CD14-positive monocyte (primary cell): ENCODE measurements around the gene NAP1L1. TPM values are rescaled to one million over a fixed set of nuclear protein-coding genes. Genes with fewer than 3 reads are reported as not detected.

Source experiments
- DNase-seq, 3 donors: peaks; one replicate each; pipeline ENCODE4 v3.0.0-alpha.2; 2011 to 2022
- H2AFZ ChIP-seq: 2 replicates; pipeline ENCODE4 v1.6.0; 2012; ENCODE audit warnings: mild to moderate bottlenecking, low read depth, low read length, inconsistent platforms; ENCODE audit not compliant: insufficient read depth, poor library complexity, severe bottlenecking
- H3K27ac ChIP-seq, 2 donors: 1 replicate in 1 of 2; 2 replicates in 1 of 2; pipeline ENCODE4 v1.5.1; 2012 to 2013; ENCODE audit warnings: low read length in 2 of 2, control low read depth in 1 of 2, inconsistent platforms in 1 of 2, low read depth in 1 of 2, mild to moderate bottlenecking in 1 of 2
- H3K27me3 ChIP-seq, 2 donors: one replicate each; pipeline versions ENCODE4 v1.6.0 to v1.6.1; 2011 to 2013; ENCODE audit warnings: low read length in 2 of 2; ENCODE audit not compliant: control insufficient read depth in 2 of 2, insufficient read depth in 2 of 2
- H3K36me3 ChIP-seq, 2 donors: replicated peaks in 1 of 2; 1 replicate in 1 of 2; 2 replicates in 1 of 2; pipeline versions ENCODE4 v1.5.1 to v1.6.1; 2012 to 2013; ENCODE audit warnings: low read length in 2 of 2, control low read depth in 1 of 2, inconsistent platforms in 1 of 2, mild to moderate bottlenecking in 1 of 2; ENCODE audit not compliant: insufficient read depth in 2 of 2, control insufficient read depth in 1 of 2
- H3K4me1 ChIP-seq, 2 donors: 1 replicate in 1 of 2; 2 replicates in 1 of 2; pipeline versions ENCODE4 v1.5.1 to v1.6.1; 2012 to 2013; ENCODE audit warnings: low read length in 2 of 2, control low read depth in 1 of 2, inconsistent platforms in 1 of 2, mild to moderate bottlenecking in 1 of 2, moderate library complexity in 1 of 2; ENCODE audit not compliant: insufficient read depth in 2 of 2, control insufficient read depth in 1 of 2
- H3K4me2 ChIP-seq: replicated peaks from 2 replicates; pipeline ENCODE3; 2012; ENCODE audit warnings: low read length, moderate library complexity, mild to moderate bottlenecking; ENCODE audit not compliant: poor library complexity, severe bottlenecking; ENCODE audit errors: extremely low read depth
- H3K4me3 ChIP-seq, 3 experiments: fragments of 200-600 bp in 1 of 3; sonication (generic) in 1 of 3; replicated peaks in 1 of 3; 1 replicate in 2 of 3; 2 replicates in 1 of 3; pipeline ENCODE4 v1.5.1; 2011 to 2013; ENCODE audit warnings: low read length in 3 of 3, mild to moderate bottlenecking in 3 of 3, control low read depth in 2 of 3, low read depth in 2 of 3, inconsistent platforms in 1 of 3, moderate library complexity in 1 of 3
- H3K79me2 ChIP-seq: 2 replicates; pipeline ENCODE4 v1.6.0; 2012; ENCODE audit warnings: mild to moderate bottlenecking, control low read depth, inconsistent platforms, low read length, moderate library complexity; ENCODE audit not compliant: insufficient read depth
- H3K9ac ChIP-seq: 2 replicates; pipeline ENCODE4 v1.6.0; 2017; ENCODE audit warnings: low read length, mild to moderate bottlenecking; ENCODE audit not compliant: insufficient read depth, poor library complexity, severe bottlenecking
- H3K9me3 ChIP-seq, 2 donors: replicated peaks in 1 of 2; 1 replicate in 1 of 2; 2 replicates in 1 of 2; pipeline versions ENCODE4 v1.5.1 to v1.6.1; 2012 to 2013; ENCODE audit warnings: low read length in 2 of 2, control low read depth in 1 of 2; ENCODE audit not compliant: control insufficient read depth in 1 of 2, insufficient read depth in 1 of 2
- H4K20me1 ChIP-seq: 2 replicates; pipeline ENCODE4 v1.6.0; 2012; ENCODE audit warnings: mild to moderate bottlenecking, low read length, control low read depth, moderate library complexity; ENCODE audit not compliant: insufficient read depth
- H3K27ac Mint-ChIP-seq, 7 donors: one replicate each; pipeline ENCODE4 v1.8.0; 2020; ENCODE audit warnings: mild to moderate bottlenecking in 7 of 7, mixed read lengths in 7 of 7, moderate library complexity in 6 of 7, inconsistent platforms in 2 of 7
- H3K27me3 Mint-ChIP-seq, 3 donors: one replicate each; pipeline ENCODE4 v1.8.0; 2021 to 2022; ENCODE audit warnings: low read depth in 3 of 3, mild to moderate bottlenecking in 3 of 3, mixed read lengths in 3 of 3, moderate library complexity in 3 of 3, inconsistent platforms in 1 of 3
- H3K36me3 Mint-ChIP-seq, 2 donors: one replicate each; pipeline ENCODE4 v1.8.0; 2020; ENCODE audit warnings: mixed read lengths in 2 of 2, inconsistent platforms in 1 of 2, mild to moderate bottlenecking in 1 of 2
- H3K4me1 Mint-ChIP-seq: one replicate; pipeline ENCODE4 v1.8.0; 2020; ENCODE audit warnings: mild to moderate bottlenecking, mixed read lengths
- H3K4me3 Mint-ChIP-seq, 2 donors: one replicate each; pipeline ENCODE4 v1.8.0; 2020; ENCODE audit warnings: mild to moderate bottlenecking in 2 of 2, mixed read lengths in 2 of 2, moderate library complexity in 1 of 2
- H3K9me3 Mint-ChIP-seq, 7 donors: one replicate each; pipeline ENCODE4 v1.8.0; 2020 to 2022; ENCODE audit warnings: mixed read lengths in 7 of 7, mild to moderate bottlenecking in 6 of 7, moderate library complexity in 6 of 7, inconsistent platforms in 2 of 7
- WGBS: methylation state at CpG from one replicate; pipeline ENCODE4 v1.1.5; 2013; ENCODE audit warnings: missing lambda C conversion rate; ENCODE audit not compliant: insufficient coverage; 5-methylcytosine and 5-hydroxymethylcytosine counted together
- intact Hi-C, 2 donors: fragments of 100-400 bp; cut with micrococcal nuclease; formaldehyde crosslinking; loops; one replicate each; pipeline versions ENCODE4 v1.15.0 to v1.15.1; 2023
- polyA plus RNA-seq, 3 donors: library from polyadenylated mRNA; depleted of rRNA in 1 of 3; unstranded in 2 of 3; stranded (reverse) in 1 of 3; fragments of 300-500 nt in 2 of 3; fragments of >200 nt in 1 of 3; fragmentation: Illumina TruSeq in 2 of 3; gene quantifications; 1 replicate in 2 of 3; 2 replicates in 1 of 3; pipeline ENCODE4 v1.2.3, GENCODE V29; 2012 to 2021
- TF ChIP-seq, protein P1 (sequence below): fragments of 200-600 bp; IDR thresholded peaks from one replicate; pipeline ENCODE4 v1.8.0; 2022; ENCODE audit warnings: antibody characterized with exemption, mild to moderate bottlenecking

Gene NAP1L1
- polyA plus RNA-seq, 3 donors = 98.3 to 164 (median 111) TPM

- TF ChIP-seq, protein P1, sequence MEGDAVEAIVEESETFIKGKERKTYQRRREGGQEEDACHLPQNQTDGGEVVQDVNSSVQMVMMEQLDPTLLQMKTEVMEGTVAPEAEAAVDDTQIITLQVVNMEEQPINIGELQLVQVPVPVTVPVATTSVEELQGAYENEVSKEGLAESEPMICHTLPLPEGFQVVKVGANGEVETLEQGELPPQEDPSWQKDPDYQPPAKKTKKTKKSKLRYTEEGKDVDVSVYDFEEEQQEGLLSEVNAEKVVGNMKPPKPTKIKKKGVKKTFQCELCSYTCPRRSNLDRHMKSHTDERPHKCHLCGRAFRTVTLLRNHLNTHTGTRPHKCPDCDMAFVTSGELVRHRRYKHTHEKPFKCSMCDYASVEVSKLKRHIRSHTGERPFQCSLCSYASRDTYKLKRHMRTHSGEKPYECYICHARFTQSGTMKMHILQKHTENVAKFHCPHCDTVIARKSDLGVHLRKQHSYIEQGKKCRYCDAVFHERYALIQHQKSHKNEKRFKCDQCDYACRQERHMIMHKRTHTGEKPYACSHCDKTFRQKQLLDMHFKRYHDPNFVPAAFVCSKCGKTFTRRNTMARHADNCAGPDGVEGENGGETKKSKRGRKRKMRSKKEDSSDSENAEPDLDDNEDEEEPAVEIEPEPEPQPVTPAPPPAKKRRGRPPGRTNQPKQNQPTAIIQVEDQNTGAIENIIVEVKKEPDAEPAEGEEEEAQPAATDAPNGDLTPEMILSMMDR = no peak
- Histone ChIP-seq H3K4me1 (peaks cover 24 to 36% of the 10 kb centered on the region in 2 donors), H4K20me1 (peaks cover 37% of the 10 kb centered on the region), H3K9me3 (no peaks in the 10 kb centered on the region), H3K4me3 (peak overlapping the region; percentile 69 to 82 (median 72)), H3K9ac (peak overlapping the region; percentile 97), H2AFZ (peak overlapping the region; percentile 71), H3K27ac (peak overlapping the region; percentile 87 to 97), H3K27me3 (no peaks in the 10 kb centered on the region), H3K36me3 (no peaks in the 10 kb centered on the region), H3K4me2 (peak overlapping the region; percentile 77), H3K79me2 (peaks cover 39% of the 10 kb centered on the region)
- DNase-seq = peak in 2 of 3 donors; percentile 64 to 76
- peak overlapping the region; percentile 92 to 93 for H3K4me3 Mint-ChIP-seq
- H3K36me3 Mint-ChIP-seq = peaks cover 0 to 3% of the 10 kb centered on the region in 2 donors
- peak overlapping the region; percentile 93 to 98 (median 97) for H3K27ac Mint-ChIP-seq
- under 1% methylated on average over 35 of the region's 44 CpGs for WGBS
- H3K9me3 Mint-ChIP-seq = no peaks in the 10 kb centered on the region
- H3K4me1 Mint-ChIP-seq = peaks cover 32% of the 10 kb centered on the region
- intact Hi-C loops = loop anchor here (5.0 to 10.0 kb wide), 3 partner anchors 70 to 260 kb away; partner anchors contain the start of gene BBS10 (in 1 of the 2)
- H3K27me3 Mint-ChIP-seq = peaks cover 0 to 2% (median 0%) of the 10 kb centered on the region in 3 donors
Observed at GRCh38 chr12:76084863-76085519, 506 bp upstream of the NAP1L1 start.

- peaks cover 7 to 11% (median 9%) of the 10 kb centered on the region in 7 donors for H3K9me3 Mint-ChIP-seq
- H4K20me1 ChIP-seq = peaks cover 53% of the 10 kb centered on the region
- peaks cover 4 to 17% of the 10 kb centered on the region in 2 donors for H3K36me3 Mint-ChIP-seq
- H3K9me3 ChIP-seq = peaks cover 0 to 7% of the 10 kb centered on the region in 2 donors
- H3K36me3 ChIP-seq = no peaks in the 10 kb centered on the region
- H3K79me2 ChIP-seq = peaks cover 56% of the 10 kb centered on the region
- peaks cover 0 to 2% (median 0%) of the 10 kb centered on the region in 3 donors for H3K27me3 Mint-ChIP-seq
- TF ChIP-seq, protein P1 = no peak
- H3K27ac ChIP-seq = peak overlapping the region; percentile 87 to 97
- intact Hi-C loops = loop anchor here (5.0 to 10.0 kb wide), 3 partner anchors 71 to 261 kb away; partner anchors contain the start of gene BBS10 (in 1 of the 2)
- peaks cover 24 to 36% of the 10 kb centered on the region in 2 donors for H3K4me1 ChIP-seq
- H3K4me3 Mint-ChIP-seq = peak overlapping the region; percentile 92 to 93
- H3K9ac ChIP-seq = peak overlapping the region; percentile 97
- H3K4me1 Mint-ChIP-seq = peaks cover 37% of the 10 kb centered on the region
- 0% methylated on average over 6 of the region's 14 CpGs for WGBS
- peak overlapping the region; percentile 71 for H2AFZ ChIP-seq
- H3K4me3 ChIP-seq = peak overlapping the region; percentile 69 to 82 (median 72)
- H3K4me2 ChIP-seq = peak overlapping the region; percentile 77
- DNase-seq = no peak
- no peaks in the 10 kb centered on the region for H3K27me3 ChIP-seq
- H3K27ac Mint-ChIP-seq = peak overlapping the region; percentile 85 to 98 (median 94)
Observed at GRCh38 chr12:76083246-76083903, 1.1 kb downstream of the NAP1L1 start.
